Left kidney (tissue), 8 donors: Measurements from ENCODE around the gene TMEM186. TPM values are rescaled to one million over a fixed set of nuclear protein-coding genes. Genes with fewer than 3 reads are reported as not detected.
"Not testable (repeated sequence)": the region's sequence is repeated elsewhere in the genome, so short reads cannot be mapped to it uniquely, and the experiment has no call there.

Experiments used
- DNase-seq: peaks from one replicate; pipeline ENCODE4 v3.0.0-alpha.2; 2013
- long read RNA-seq, 8 donors: transcript quantifications; one replicate each; lab custom pipeline, GENCODE V29; 2026
- polyA plus RNA-seq: library from polyadenylated mRNA; unstranded; fragments of 120-200 nt; gene quantifications from one replicate; pipeline ENCODE4 v1.2.1, GENCODE V29; 2013; ENCODE audit not compliant: insufficient read length

The TMEM186 gene, protein sequence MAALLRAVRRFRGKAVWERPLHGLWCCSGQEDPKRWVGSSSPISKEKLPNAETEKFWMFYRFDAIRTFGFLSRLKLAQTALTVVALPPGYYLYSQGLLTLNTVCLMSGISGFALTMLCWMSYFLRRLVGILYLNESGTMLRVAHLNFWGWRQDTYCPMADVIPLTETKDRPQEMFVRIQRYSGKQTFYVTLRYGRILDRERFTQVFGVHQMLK
- polyA plus RNA-seq, result 18.6 TPM
- long read RNA-seq, donor 1, transcript TMEM186-201 (2 exons, 1,448 nt), result major isoform, 8 of 14 reads
- long read RNA-seq, donor 1, partial matches to known transcripts, result 6 of 14 reads
- long read RNA-seq, donor 1, other reads (novel, unspliced or antisense), result 0 of 14 reads
- long read RNA-seq, donor 2, partial matches to known transcripts, result 167 of 170 reads
- long read RNA-seq, donor 2, other reads (novel, unspliced or antisense), result 0 of 170 reads
- long read RNA-seq, donor 3, partial matches to known transcripts, result 0 of 4 reads
- long read RNA-seq, donor 3, other reads (novel, unspliced or antisense), result 0 of 4 reads
- long read RNA-seq, donor 4, partial matches to known transcripts, result 54 of 56 reads
- long read RNA-seq, donor 4, other reads (novel, unspliced or antisense), result 0 of 56 reads
- long read RNA-seq, donor 5, transcript TMEM186-201 (2 exons, 1,448 nt), result major isoform, 9 of 221 reads
- long read RNA-seq, donor 5, partial matches to known transcripts, result 212 of 221 reads
- long read RNA-seq, donor 5, other reads (novel, unspliced or antisense), result 0 of 221 reads
- long read RNA-seq, donor 6, transcript TMEM186-201 (2 exons, 1,448 nt), result major isoform, 5 of 5 reads
- long read RNA-seq, donor 6, partial matches to known transcripts, result 0 of 5 reads
- long read RNA-seq, donor 6, other reads (novel, unspliced or antisense), result 0 of 5 reads
- long read RNA-seq, donor 7, transcript TMEM186-201 (2 exons, 1,448 nt), result major isoform, 5 of 5 reads
- long read RNA-seq, donor 7, partial matches to known transcripts, result 0 of 5 reads
- long read RNA-seq, donor 7, other reads (novel, unspliced or antisense), result 0 of 5 reads
- long read RNA-seq, donor 8, partial matches to known transcripts, result 0 of 2 reads
- long read RNA-seq, donor 8, other reads (novel, unspliced or antisense), result 0 of 2 reads

- peak; percentile 95 for DNase-seq
Observed at GRCh38 chr16:8797364-8798173, at the start of gene TMEM186, which contains the start of gene PMM2. Gene TMEM186 (minus strand): TSS chr16:8797639. CDS start chr16:8797614, 25 bp downstream. Gene PMM2 (plus strand): TSS chr16:8797839. CDS start chr16:8797883, 44 bp downstream.

GRCh38 chr16:8847145-8847544, 49.7 kb upstream of the TMEM186 start:
- DNase-seq, result no peak

DNA sequence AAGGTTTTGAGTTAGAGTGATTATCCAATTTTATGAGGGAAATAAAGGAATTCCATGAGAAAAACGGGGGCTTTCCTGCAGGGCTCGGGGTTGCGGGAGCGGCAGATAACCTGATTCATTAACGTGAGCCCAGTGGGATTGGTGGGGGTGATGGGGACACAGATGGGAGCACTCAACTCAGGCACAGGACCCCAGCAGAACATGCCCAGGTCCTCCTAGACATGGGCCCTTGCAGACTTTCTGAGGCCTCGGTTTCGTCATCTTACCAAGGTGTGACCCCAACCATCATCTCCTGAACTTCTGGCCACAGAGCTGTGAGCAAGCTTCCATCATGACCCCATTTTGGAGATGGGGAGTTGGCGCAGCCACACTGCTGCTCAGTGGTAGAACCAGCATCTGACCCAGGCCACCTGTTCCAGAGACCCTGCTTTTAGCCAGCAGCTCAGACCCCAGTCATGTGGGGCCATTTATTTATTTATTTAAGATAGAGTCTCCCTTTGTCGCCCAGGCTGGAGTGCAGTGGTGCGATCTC, 49.0 kb upstream of the TMEM186 start:
- no peak for DNase-seq

DNA sequence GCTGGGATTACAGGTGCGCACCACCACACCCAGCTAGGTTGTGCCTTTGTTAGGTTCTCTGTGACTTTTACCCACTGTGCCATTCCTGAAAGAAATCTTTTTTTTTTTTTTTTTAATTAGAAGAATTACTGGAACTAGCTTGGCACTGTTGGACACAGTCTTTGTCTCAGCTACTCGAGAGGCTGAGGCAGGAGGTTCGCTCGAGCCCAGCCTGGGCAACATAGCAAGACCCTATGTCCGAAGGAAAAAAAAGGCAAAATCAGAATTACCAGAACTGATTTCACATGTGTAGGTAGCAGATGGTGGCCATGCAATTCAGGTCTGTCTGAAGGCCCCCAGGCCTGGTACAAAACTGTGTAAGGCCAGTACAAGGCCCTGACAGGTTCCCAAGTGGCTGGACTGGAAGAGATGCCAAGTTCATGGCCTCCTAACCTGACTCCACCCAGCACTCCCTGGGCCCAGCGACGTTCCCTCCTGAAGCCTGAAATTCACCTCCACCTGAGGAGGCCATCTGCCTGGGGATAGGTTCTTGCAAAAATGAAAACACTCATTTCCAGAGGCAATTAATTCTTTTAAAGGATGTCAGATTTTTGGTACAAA, 48.4 kb upstream of the TMEM186 start:
- DNase-seq, result no peak

DNA sequence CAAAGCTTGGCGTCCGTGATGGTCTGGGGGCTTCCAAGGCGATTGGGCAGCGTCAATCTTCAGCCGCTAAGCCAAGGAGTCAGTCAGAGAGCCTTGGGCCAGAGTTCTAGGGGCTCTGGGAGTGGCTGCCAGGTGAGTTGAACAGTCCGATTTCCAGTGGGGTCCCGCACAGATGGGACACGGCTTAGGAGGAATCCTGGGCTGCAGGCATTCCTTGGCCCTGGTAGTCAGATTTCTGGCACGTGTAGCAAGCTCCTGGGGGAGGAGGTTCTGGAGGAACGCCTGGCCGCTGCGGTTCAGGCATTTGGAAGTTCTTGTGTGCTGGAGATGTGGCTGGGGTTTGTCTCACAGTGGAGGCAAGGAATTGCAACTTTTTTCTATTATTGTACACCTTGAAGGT, 45.9 kb upstream of the TMEM186 start:
- not testable (repeated sequence) for DNase-seq

GRCh38 chr16:8842016-8842415, 44.6 kb upstream of the TMEM186 start:
- not testable (repeated sequence) for DNase-seq

DNA sequence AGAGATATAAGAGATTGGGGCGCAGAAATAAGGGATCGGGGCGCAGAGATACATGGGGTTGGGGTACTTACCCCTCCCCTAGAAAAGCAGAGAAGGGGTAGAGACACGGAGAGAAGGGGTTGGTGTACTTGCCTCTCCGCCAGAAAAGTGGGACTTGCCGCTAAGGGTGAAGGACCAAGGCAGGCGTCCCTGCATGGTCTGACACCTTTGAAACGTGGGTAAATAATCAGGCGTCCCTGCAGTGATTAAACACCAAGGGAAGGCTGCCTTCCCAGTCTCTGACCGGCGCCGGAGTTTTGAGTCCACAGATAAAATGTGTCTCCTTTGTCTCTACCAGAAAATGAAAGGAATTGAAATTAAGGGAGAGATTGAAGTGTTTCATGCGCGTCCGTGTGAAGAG, 40.2 kb upstream of the TMEM186 start:
- DNase-seq, result not testable (repeated sequence)

DNA sequence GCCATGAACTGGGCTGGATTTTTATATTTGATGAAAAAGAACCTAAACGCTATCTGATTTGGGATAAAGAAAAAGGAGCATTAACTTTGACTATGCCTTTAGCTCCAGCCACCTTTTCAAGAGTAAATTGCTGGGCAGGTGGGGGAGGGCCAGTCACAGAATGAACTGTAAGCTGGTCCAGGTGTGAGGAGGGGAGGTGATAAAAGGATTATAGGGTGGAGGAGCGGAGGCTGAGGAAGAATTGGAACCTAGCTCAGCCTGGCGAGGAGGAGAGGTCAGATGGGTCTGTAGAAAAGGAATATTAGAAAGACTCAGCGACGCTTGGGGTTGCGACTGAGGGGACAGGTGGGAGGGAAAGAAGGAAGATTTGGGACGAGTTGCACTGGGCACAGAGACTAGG, 39.4 kb upstream of the TMEM186 start:
- not testable (repeated sequence) for DNase-seq

- no peak for DNase-seq
Observed at GRCh38 chr16:8832717-8833105, 35.3 kb upstream of the TMEM186 start.

DNA sequence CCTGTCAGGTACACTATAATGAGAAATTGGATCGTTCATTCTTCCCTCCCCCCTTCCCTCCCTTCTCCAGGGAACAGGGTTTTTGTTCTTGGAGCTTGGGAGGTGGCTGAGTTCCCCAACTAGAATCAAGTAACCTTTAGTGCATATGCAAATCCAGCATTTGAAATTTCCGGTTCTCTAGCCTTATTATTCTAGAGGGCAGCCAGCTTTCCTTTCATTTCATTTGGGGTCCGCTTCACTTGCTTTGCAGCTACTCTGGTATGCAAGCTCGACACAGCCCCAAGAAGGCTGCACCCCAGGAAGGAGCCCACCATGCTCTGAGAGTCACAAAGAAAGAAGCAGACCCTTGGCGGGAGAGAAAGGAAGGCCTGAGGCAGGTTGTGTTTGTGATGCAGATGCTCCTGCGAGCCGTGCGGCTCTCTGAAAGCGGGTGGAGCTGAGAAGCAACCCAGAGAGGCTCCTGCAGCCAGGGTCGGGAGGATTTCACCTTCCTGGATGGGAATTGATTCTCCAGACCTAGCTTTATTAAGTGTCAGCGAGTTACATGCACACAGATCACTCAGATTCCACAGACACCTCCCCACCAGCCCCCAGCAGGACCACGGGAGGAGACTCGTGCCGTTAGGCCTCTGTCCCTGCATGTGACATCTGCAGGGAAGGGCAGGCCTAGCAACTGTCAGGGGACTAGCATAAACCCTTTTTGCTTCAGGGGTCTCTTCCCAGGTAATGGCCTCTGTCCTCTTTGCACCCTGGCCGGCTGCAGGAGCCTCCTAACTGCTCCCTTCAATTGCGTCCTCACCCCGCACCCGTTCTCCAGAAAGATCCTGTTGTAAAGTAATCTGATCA, 34.7 kb upstream of the TMEM186 start:
- no peak for DNase-seq

GRCh38 chr16:8831450-8831849, 34.0 kb upstream of the TMEM186 start:
- no peak for DNase-seq

DNA sequence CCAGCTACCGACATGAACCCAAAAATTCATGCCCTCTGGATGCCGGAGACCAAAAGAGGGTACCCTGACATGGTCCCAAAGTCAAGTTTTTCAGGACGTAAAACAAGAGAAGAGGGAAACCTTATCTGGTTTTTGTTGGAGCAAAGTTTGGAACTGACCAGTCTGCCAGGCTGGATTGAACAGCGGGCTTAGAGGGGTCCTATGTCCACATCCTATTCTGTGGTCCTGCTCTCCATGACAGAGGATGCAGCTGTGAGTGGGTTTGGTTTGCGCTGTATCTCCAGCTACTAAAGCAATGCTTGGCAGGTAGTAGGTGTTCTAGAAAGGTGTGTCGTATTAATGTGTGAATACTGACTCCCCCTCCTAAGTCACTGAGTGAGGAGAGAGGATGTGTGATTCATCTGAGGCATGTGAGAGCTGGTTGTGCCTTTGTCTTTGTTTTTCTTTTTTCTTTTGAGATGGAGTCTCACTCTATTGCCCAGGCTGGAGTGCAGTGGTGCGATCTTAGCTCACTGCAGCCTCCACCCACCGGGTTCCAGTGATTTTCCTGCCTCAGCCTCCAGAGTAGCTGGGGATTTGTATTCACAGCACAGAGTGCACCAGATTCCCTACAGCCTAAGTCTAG, 31.2 kb upstream of the TMEM186 start:
- DNase-seq, result no peak

DNA sequence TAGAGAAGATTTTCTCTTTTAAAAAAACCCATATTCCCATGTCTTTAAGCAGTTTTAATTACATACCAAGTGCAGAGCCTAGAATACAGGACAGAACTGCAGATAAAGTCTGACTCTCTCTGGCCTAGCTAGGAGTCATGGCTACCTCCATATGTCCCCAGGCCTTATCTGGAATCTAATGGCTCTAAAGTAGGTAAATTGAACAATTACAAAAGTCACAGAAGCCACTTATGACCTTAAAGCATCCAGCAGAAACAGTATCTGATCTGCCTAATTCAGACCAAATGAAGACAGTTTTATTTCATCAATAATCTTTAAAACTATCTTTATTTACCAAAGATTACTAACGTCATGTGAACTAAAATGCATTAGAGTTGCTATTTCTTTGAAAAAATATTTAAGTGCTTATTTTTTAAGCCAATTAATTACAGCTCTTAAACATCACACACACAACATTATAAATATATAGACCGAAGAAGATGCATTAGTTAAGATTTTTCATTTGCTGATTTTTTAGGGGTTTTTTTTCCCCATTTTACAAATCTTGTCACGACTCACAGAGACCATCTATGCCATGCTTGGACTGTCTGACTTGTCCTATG, 28.9 kb upstream of the TMEM186 start:
- DNase-seq, result no peak

- DNase-seq, result no peak
Observed at GRCh38 chr16:8822403-8822802, 25.0 kb upstream of the TMEM186 start.

- no peak for DNase-seq
Observed at GRCh38 chr16:8819411-8820034, 22.1 kb upstream of the TMEM186 start.

DNA sequence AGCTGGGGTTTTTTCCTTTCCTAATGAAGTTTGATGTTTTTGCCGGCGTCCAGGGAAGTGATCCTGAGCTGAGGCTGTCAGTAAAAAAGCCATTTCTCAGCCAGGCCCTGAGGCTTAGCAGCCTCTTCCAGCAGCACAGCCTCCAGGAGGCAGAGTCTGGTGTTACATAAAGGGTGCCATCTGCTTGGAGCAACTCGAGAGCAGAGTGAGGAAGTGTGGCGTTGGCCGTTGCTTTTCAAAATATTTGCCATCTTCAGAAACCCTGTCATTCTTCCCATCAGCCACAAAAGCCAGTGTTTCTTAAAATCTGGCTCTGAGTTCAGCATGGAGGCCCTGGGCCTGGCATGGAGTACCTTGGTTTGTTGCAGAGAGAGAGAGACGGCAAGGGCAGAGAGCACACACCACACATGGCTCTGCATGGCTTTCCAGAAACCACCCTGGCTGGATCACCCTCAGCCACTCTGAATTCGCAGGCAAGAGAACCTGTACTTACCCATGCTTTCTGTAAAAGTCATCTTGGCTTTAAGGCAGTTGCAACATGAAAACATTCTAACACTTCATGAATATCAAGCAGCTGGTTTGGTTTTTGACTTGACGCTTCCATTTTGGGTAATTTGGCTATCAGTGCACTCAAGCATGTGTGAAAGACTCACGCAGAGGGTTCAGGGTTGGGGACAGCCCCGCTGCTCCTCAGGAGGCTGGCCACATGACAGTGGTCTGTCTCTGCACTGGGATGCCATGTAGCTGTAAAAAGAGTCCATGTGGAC, 21.2 kb upstream of the TMEM186 start:
- no peak for DNase-seq

- DNase-seq, result no peak
Observed at GRCh38 chr16:8816967-8817655, 19.7 kb upstream of the TMEM186 start.
